Uterus (tissue), 2 donors: ENCODE results near the gene RBMS3.

Source experiments
- POLR2A ChIP-seq, 2 donors: fragments of 450-650 bp; IDR thresholded peaks; one replicate each; pipeline ENCODE4 v1.6.1; 2016; ENCODE audit warnings: antibody characterized with exemption in 2 of 2, mild to moderate bottlenecking in 1 of 2, moderate library complexity in 1 of 2
- TF ChIP-seq, protein P1 (sequence below), 4 experiments: fragments of 200-600 bp in 2 of 4; fragments of 450-650 bp in 2 of 4; sonication (generic) in 2 of 4; IDR thresholded peaks; one replicate each; pipeline ENCODE4 v1.5.1; 2016 to 2019; ENCODE audit warnings: antibody characterized with exemption in 4 of 4, mild to moderate bottlenecking in 2 of 4, moderate library complexity in 1 of 4

DNA sequence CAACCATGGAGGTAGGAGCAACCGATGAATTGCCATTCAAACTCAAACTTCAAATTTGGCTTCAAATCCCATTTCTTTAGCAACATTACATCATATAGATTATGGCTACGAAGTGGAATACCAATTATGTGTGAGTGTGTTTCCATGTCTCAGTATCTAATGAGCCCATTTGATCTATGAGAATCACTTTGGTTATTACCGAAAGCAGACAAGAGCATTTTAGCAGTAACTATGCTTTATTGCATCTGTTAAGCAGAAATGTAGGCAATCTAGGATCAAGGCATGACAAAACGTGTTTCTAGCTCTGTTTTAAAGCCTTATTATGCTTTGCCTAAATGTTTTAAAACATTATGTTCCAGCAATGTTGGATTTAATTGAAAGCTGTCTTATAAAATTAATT is 743.6 kb downstream of the RBMS3 start:
- TF ChIP-seq, protein P1, sequence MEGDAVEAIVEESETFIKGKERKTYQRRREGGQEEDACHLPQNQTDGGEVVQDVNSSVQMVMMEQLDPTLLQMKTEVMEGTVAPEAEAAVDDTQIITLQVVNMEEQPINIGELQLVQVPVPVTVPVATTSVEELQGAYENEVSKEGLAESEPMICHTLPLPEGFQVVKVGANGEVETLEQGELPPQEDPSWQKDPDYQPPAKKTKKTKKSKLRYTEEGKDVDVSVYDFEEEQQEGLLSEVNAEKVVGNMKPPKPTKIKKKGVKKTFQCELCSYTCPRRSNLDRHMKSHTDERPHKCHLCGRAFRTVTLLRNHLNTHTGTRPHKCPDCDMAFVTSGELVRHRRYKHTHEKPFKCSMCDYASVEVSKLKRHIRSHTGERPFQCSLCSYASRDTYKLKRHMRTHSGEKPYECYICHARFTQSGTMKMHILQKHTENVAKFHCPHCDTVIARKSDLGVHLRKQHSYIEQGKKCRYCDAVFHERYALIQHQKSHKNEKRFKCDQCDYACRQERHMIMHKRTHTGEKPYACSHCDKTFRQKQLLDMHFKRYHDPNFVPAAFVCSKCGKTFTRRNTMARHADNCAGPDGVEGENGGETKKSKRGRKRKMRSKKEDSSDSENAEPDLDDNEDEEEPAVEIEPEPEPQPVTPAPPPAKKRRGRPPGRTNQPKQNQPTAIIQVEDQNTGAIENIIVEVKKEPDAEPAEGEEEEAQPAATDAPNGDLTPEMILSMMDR (IDR thresholded peaks at IDR 0.05): no peak
- TF ChIP-seq POLR2A (IDR thresholded peaks at IDR 0.05): no peak
